A673 (cell line): Measurements from ENCODE around the gene TWNK. TPM values are rescaled to one million over a fixed set of nuclear protein-coding genes. Genes with fewer than 3 reads are reported as not detected.

Source experiments
- BruUV-seq: library from RNA; stranded (reverse); fragments of 400-500 nt; replicated peaks from 2 replicates; lab custom pipeline; 2021; lab: Mats Ljungman, UMichigan
- CTCF ChIA-PET: fragments of 300-600 bp; sonication (Branson Sonifier 250); formaldehyde crosslinking; loops from one replicate; lab custom pipeline; 2022; ENCODE audit warnings: antibody characterized with exemption; lab: Charles Lee
- POLR2A ChIA-PET: fragments of 300-600 bp; sonication (Branson Sonifier 250); formaldehyde crosslinking; loops from one replicate; lab custom pipeline; 2022; ENCODE audit warnings: antibody characterized with exemption; ENCODE audit not compliant: low non-redundant PET; lab: Charles Lee
- DNase-seq: peaks from one replicate; pipeline ENCODE4 v3.0.0-alpha.2; 2015; ENCODE audit warnings: low spot score
- H3K27ac ChIP-seq: fragments of 200-600 bp; sonication (generic); 2 replicates; pipeline ENCODE4 v1.5.1; 2016; ENCODE audit warnings: mixed run types, low read depth, mild to moderate bottlenecking, mixed read lengths, antibody characterized with exemption, low read length; ENCODE audit not compliant: poor library complexity, severe bottlenecking
- H3K27me3 ChIP-seq: fragments of 200-600 bp; sonication (generic); replicated peaks from 2 replicates; pipeline ENCODE4 v1.6.1; 2017; ENCODE audit warnings: mixed run types, low read depth, mild to moderate bottlenecking, mixed read lengths, antibody characterized with exemption, low read length; ENCODE audit not compliant: insufficient read depth, poor library complexity
- H3K36me3 ChIP-seq: fragments of 200-600 bp; sonication (generic); 2 replicates; pipeline ENCODE4 v1.6.1; 2016; ENCODE audit warnings: mixed run types, mild to moderate bottlenecking, mixed read lengths, antibody characterized with exemption, low read length; ENCODE audit not compliant: insufficient read depth, poor library complexity, severe bottlenecking
- H3K4me1 ChIP-seq: fragments of 200-600 bp; sonication (generic); 2 replicates; pipeline ENCODE4 v1.6.1; 2017; ENCODE audit warnings: mixed run types, mild to moderate bottlenecking, mixed read lengths, antibody characterized with exemption, low read length; ENCODE audit not compliant: insufficient read depth, poor library complexity, severe bottlenecking
- H3K4me3 ChIP-seq: fragments of 200-600 bp; sonication (generic); 2 replicates; pipeline ENCODE4 v1.5.1; 2016; ENCODE audit warnings: low read depth, mixed run types, mild to moderate bottlenecking, mixed read lengths, low read length; ENCODE audit not compliant: poor library complexity, severe bottlenecking
- H3K9me3 ChIP-seq: fragments of 200-600 bp; sonication (generic); 2 replicates; pipeline ENCODE4 v1.6.1; 2016; ENCODE audit warnings: mixed run types, low read depth, mild to moderate bottlenecking, mixed read lengths, antibody characterized with exemption, low read length; ENCODE audit not compliant: poor library complexity, severe bottlenecking
- EZH2 ChIP-seq: fragments of 200-600 bp; sonication (generic); IDR thresholded peaks from 2 replicates; pipeline ENCODE4 v1.6.1; 2017; ENCODE audit warnings: borderline replicate concordance, low read depth, mild to moderate bottlenecking, mixed read lengths, antibody characterized with exemption, low read length; ENCODE audit not compliant: poor library complexity, severe bottlenecking
- intact Hi-C: fragments of 100-400 bp; cut with micrococcal nuclease; formaldehyde crosslinking; loops from one replicate; pipeline ENCODE4 v1.10.0; 2022; ENCODE audit not compliant: unreplicated experiment
- total RNA-seq: library from RNA; stranded (reverse); gene quantifications from 2 replicates; pipeline ENCODE4 v1.2.3, GENCODE V29; 2021
- TF ChIP-seq, protein P1 (sequence below): fragments of 300-800, 200-600 bp; sonication (generic); conservative IDR thresholded peaks from 2 replicates; pipeline ENCODE4 v1.5.1; 2017; ENCODE audit warnings: low read depth, mild to moderate bottlenecking, antibody characterized with exemption, low read length, moderate library complexity, mixed read lengths

The TWNK gene
- total RNA-seq, 1 experiment from 2014 or later: 29.5 TPM

DNA sequence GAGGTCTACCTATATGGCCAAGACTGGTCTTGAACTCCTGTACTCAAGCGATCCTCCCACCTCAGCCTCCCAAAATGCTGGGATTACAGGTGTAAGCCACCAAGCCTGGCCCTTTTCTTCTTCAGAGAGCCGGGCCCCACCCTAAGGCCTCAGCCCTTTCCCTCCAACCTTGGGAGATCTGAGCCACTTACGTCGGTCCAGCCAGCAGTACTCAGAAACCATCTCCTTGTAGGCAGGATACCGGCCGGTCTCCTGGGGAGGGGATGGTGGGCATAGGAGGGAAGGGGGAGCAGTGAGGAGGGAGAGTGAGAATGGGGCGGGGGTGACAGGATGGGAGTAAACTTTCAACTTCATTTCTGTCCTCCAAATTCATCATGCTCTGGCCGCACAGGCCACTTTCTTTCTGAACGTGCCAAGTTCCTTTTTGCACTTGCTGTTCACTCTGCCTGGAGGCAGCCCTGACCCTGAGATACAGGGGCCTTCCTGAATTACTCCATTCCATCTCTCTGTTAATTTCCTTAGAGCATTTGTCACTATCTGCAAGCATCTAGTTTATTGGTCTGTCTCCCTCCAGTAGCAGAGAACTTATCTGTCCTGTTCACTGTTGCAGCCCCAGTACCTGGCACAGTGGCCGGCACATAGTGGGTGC is 33.2 kb downstream of the TWNK start:
- ChIA-PET CTCF (interaction anchor here (0.6 kb wide), 1 partner anchor 21 kb away, joined by 4 read pairs; no protein-coding TSS in a partner anchor), POLR2A (no interaction called here)
- H3K27ac ChIP-seq: no peak overlapping the region
- TF ChIP-seq, protein P1, sequence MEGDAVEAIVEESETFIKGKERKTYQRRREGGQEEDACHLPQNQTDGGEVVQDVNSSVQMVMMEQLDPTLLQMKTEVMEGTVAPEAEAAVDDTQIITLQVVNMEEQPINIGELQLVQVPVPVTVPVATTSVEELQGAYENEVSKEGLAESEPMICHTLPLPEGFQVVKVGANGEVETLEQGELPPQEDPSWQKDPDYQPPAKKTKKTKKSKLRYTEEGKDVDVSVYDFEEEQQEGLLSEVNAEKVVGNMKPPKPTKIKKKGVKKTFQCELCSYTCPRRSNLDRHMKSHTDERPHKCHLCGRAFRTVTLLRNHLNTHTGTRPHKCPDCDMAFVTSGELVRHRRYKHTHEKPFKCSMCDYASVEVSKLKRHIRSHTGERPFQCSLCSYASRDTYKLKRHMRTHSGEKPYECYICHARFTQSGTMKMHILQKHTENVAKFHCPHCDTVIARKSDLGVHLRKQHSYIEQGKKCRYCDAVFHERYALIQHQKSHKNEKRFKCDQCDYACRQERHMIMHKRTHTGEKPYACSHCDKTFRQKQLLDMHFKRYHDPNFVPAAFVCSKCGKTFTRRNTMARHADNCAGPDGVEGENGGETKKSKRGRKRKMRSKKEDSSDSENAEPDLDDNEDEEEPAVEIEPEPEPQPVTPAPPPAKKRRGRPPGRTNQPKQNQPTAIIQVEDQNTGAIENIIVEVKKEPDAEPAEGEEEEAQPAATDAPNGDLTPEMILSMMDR: no peak
- no peak for TF ChIP-seq EZH2
- no peaks in the 10 kb centered on the region for H3K9me3 ChIP-seq
- no peaks in the 10 kb centered on the region for H3K36me3 ChIP-seq
- H3K4me3 ChIP-seq: no peak overlapping the region
- no peak for DNase-seq
- no TSS peak for BruUV-seq
- H3K27me3 ChIP-seq: no peaks in the 10 kb centered on the region
- intact Hi-C loops: no loop called here
- H3K4me1 ChIP-seq: no peaks in the 10 kb centered on the region

DNA sequence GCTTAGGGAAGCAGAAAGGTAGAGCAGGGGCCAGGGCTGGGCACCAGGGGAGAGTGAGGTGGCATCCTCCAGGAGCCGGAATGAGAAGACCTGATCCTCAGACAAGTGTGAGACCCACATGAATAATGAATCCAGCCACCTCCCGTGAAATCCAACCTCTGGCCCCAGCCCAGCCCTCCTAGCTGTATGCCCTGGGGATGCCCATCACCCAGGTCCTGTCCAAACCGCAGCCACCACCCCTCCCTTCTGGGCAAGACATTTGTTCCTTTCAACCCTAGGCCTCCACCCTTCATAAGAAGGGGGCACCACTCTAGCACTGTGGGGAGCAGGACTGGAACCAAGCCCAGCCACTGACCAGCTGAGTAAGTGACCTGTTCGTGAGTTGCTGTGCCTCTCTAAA is 33.9 kb downstream of the TWNK start:
- CTCF ChIA-PET: interaction anchor here (0.6 kb wide), 2 partner anchors 20 to 58 kb away, joined by 4 read pairs; no protein-coding TSS in a partner anchor
- no peaks in the 10 kb centered on the region for H3K4me1 ChIP-seq
- BruUV-seq: no TSS peak
- TF ChIP-seq, protein P1: no peak
- no peak for TF ChIP-seq EZH2
- H3K36me3 ChIP-seq: no peaks in the 10 kb centered on the region
- H3K4me3 ChIP-seq: no peak overlapping the region
- POLR2A ChIA-PET: no interaction called here
- no peak overlapping the region for H3K27ac ChIP-seq
- no peaks in the 10 kb centered on the region for H3K27me3 ChIP-seq
- no peaks in the 10 kb centered on the region for H3K9me3 ChIP-seq
- intact Hi-C loops: no loop called here
- no peak for DNase-seq

DNA sequence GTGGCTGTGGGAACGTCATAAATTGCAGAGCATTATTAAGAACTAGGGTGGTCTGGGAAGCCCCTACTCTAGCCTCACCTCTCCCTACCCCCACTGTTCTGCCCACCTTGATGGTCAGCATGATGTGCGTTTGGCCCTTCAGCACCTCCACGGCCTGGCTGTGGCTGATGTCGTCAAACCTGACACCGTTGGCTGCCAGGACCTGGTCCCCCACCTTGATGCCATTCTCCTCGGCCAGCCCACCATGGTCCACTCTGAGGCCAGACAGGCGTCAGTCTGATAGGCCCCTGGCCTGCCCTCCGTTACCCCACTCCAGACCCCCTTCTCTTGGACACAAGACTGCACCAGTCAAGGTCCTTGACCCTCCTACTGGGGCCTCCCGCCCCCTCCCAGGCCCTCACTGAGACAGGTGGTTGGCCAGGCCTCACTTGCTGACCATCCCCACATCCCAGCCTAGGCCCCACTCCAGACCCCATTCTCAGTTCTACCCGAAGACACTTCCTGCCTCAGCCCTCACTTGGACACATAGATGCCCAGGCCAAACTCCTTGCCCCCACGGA is 34.4 kb downstream of the TWNK start:
- CTCF ChIA-PET: interaction anchor here (0.6 kb wide), 1 partner anchor 57 kb away, joined by 4 read pairs; no protein-coding TSS in a partner anchor
- POLR2A ChIA-PET: no interaction called here
- TF ChIP-seq, protein P1: no peak
- no peak for TF ChIP-seq EZH2

More for the DNA sequence above, 34.4 kb downstream of the TWNK start:
- intact Hi-C loops: no loop called here
- no peaks in the 10 kb centered on the region for H3K27me3 ChIP-seq
- no peaks in the 10 kb centered on the region for H3K4me1 ChIP-seq
- no peaks in the 10 kb centered on the region for H3K9me3 ChIP-seq
- no peak overlapping the region for H3K4me3 ChIP-seq
- DNase-seq: no peak
- no TSS peak for BruUV-seq
- no peak overlapping the region for H3K27ac ChIP-seq
- H3K36me3 ChIP-seq: no peaks in the 10 kb centered on the region
